ENCODE measurements around the gene FNIP1.
"Not testable (repeated sequence)": the region's sequence is repeated elsewhere in the genome, so short reads cannot be mapped to it uniquely, and the experiment has no call there.

The FNIP1 gene

GRCh38 chr5:131595088-131596033 lies 201.5 kb downstream of the FNIP1 start:
- DNase-seq = no peak

GRCh38 chr5:131593921-131594320 lies 202.9 kb downstream of the FNIP1 start:
- no peak for DNase-seq

DNA sequence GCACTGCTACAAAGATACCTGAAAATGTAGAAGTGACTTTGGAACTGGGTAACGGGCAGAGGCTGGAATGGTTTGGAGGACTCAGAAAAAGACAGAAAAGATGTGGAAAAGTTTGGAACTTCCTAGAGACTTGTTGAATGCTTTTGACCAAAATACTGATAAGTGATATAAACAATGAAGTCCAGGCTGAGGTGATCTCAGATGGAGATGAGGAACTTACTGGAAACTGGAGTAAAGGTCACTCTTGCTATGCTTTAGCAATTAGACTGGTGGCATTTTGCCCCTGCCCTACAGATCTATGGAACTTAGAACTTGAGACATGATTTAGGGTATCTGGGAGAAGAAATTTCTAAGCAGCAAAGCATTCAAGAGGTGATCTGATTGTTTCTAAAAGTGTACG lies 203.4 kb downstream of the FNIP1 start:
- DNase-seq = not testable (repeated sequence)

Measured in NCI-H526 treated with DMSO at 0.1 percent for 48 hours (cell line).